Uterus (tissue), 2 donors: ENCODE data around the gene MAGI2.

Experiments used
- POLR2A ChIP-seq, 2 donors: fragments of 450-650 bp; IDR thresholded peaks; one replicate each; pipeline ENCODE4 v1.6.1; 2016; ENCODE audit warnings: antibody characterized with exemption in 2 of 2, mild to moderate bottlenecking in 1 of 2, moderate library complexity in 1 of 2
- TF ChIP-seq, protein P1 (sequence below), 4 experiments: fragments of 200-600 bp in 2 of 4; fragments of 450-650 bp in 2 of 4; sonication (generic) in 2 of 4; IDR thresholded peaks; one replicate each; pipeline ENCODE4 v1.5.1; 2016 to 2019; ENCODE audit warnings: antibody characterized with exemption in 4 of 4, mild to moderate bottlenecking in 2 of 4, moderate library complexity in 1 of 4

DNA sequence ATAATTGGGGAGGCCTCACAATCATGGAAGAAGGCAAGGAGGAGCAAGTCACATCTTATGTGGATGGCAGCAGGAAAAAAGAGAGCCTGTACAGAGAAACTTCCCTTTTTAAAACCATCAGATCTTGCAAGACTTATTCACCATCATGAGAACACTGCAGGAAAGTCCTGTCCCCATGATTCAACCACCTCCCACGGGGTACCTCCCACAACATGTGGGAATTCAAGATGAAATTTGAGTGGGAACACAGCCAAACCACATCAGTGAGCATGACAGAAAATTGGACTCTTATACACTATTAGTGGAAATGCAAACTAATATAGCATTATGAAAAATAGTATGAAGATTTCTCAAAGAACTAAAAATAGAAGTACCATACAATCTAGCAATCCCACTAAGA, 271.2 kb downstream of the MAGI2 start:
- TF ChIP-seq, protein P1, sequence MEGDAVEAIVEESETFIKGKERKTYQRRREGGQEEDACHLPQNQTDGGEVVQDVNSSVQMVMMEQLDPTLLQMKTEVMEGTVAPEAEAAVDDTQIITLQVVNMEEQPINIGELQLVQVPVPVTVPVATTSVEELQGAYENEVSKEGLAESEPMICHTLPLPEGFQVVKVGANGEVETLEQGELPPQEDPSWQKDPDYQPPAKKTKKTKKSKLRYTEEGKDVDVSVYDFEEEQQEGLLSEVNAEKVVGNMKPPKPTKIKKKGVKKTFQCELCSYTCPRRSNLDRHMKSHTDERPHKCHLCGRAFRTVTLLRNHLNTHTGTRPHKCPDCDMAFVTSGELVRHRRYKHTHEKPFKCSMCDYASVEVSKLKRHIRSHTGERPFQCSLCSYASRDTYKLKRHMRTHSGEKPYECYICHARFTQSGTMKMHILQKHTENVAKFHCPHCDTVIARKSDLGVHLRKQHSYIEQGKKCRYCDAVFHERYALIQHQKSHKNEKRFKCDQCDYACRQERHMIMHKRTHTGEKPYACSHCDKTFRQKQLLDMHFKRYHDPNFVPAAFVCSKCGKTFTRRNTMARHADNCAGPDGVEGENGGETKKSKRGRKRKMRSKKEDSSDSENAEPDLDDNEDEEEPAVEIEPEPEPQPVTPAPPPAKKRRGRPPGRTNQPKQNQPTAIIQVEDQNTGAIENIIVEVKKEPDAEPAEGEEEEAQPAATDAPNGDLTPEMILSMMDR (IDR thresholded peaks at IDR 0.05) = no peak
- no peak for TF ChIP-seq POLR2A (IDR thresholded peaks at IDR 0.05)
